BJ (cell line): ENCODE results near the gene GADD45GIP1. TPM values are rescaled to one million over a fixed set of nuclear protein-coding genes. Genes with fewer than 3 reads are reported as not detected.

ENCODE experiments used
- CTCF ChIA-PET: fragments of 350-600 bp; formaldehyde crosslinking; extraction: SDS; loops from one replicate; lab custom pipeline; 2021; ENCODE audit warnings: antibody characterized with exemption, inconsistent platforms; lab: Yijun Ruan, JAX
- POLR2A ChIA-PET: fragments of 300-600 bp; sonication (Branson Sonifier 250); formaldehyde crosslinking; extraction: SDS; loops from one replicate; lab custom pipeline; 2021; ENCODE audit warnings: antibody characterized with exemption; lab: Charles Lee
- DNase-seq: peaks from one replicate; pipeline ENCODE4 v3.0.0-alpha.2; 2011; ENCODE audit warnings: low read depth
- H3K27me3 ChIP-seq: 2 replicates; pipeline ENCODE4 v1.6.0; 2011; ENCODE audit warnings: low read length; ENCODE audit not compliant: control insufficient read depth, insufficient read depth
- H3K36me3 ChIP-seq: 2 replicates; pipeline ENCODE4 v1.5.1; 2011; ENCODE audit warnings: low read length; ENCODE audit not compliant: control insufficient read depth, insufficient read depth
- H3K4me3 ChIP-seq: 2 replicates; pipeline ENCODE4 v1.5.1; 2011; ENCODE audit warnings: low read depth, mild to moderate bottlenecking, control low read depth, low read length
- CTCF ChIP-seq: IDR thresholded peaks from 2 replicates; pipeline ENCODE4 v1.5.1; 2011; ENCODE audit warnings: low read depth, mild to moderate bottlenecking, control low read depth, inconsistent platforms, low read length, moderate library complexity; ENCODE audit not compliant: insufficient read depth
- polyA plus RNA-seq: library from polyadenylated mRNA; depleted of rRNA; stranded (reverse); fragments of >200 nt; gene quantifications from 2 replicates; pipeline ENCODE4 v1.2.3, GENCODE V29; 2011

The GADD45GIP1 gene
- polyA plus RNA-seq, 1 experiment = 45.5 TPM

GRCh38 chr19:12970070-12970820, 13.2 kb upstream of the GADD45GIP1 start:
- no peak for DNase-seq
- CTCF ChIA-PET = interaction anchor here (1.0 kb wide), 2 partner anchors 7 to 293 kb away, joined by 3 read pairs; no protein-coding TSS in a partner anchor
- Histone ChIP-seq H3K36me3 (no peaks in the 10 kb centered on the region), H3K4me3 (no peak overlapping the region), H3K27me3 (no peaks in the 10 kb centered on the region)
- no peak for TF ChIP-seq CTCF
- POLR2A ChIA-PET = no interaction called here

GRCh38 chr19:12969292-12969988, 12.4 kb upstream of the GADD45GIP1 start, which contains the start of gene DAND5:
TSS of gene DAND5 (plus strand) at chr19:12969576. CDS start at chr19:12969661, 85 bp downstream.
- no peak within 1 kb of the TSS for H3K4me3 ChIP-seq
- no peaks in the 10 kb centered on the region for H3K36me3 ChIP-seq
- POLR2A ChIA-PET = interaction anchor here (0.7 kb wide), 1 partner anchor 870 kb away, joined by 13 read pairs; no protein-coding TSS in a partner anchor
- H3K27me3 ChIP-seq = no peaks in the 10 kb centered on the region
- CTCF ChIA-PET = interaction anchor here (1.0 to 1.4 kb wide), 3 partner anchors 8 to 293 kb away, joined by 3 to 4 read pairs (median 3); no protein-coding TSS in a partner anchor
- DNase-seq = no peak
- no peak for TF ChIP-seq CTCF

GRCh38 chr19:12967907-12968306, 10.9 kb upstream of the GADD45GIP1 start:
- POLR2A ChIA-PET = no interaction called here
- no peak for TF ChIP-seq CTCF
- CTCF ChIA-PET = interaction anchor here (0.6 to 6.0 kb wide), 3 partner anchors 9 to 799 kb away, joined by 3 to 113 read pairs (median 5); partner anchors contain the start of gene LYL1
- no peak for DNase-seq
- Histone ChIP-seq H3K27me3 (no peaks in the 10 kb centered on the region), H3K36me3 (no peaks in the 10 kb centered on the region), H3K4me3 (no peak overlapping the region)

- TF ChIP-seq CTCF = no peak
- H3K36me3 ChIP-seq = no peaks in the 10 kb centered on the region
- ChIA-PET CTCF (interaction anchor here (0.7 to 6.0 kb wide), 78 partner anchors 11 to 770 kb away, joined by 3 to 113 read pairs (median 4); partner anchors contain the start of genes CALR, DNASE2, FARSA and GADD45GIP1), POLR2A (interaction anchor here (0.5 kb wide), 1 partner anchor 23 kb away, joined by 3 read pairs; no protein-coding TSS in a partner anchor)
- H3K4me3 ChIP-seq = no peak overlapping the region; the same call in 1 of the 2 replicates
- no peak for DNase-seq
- no peaks in the 10 kb centered on the region for H3K27me3 ChIP-seq
These were observed 8.8 kb upstream of the GADD45GIP1 start for GRCh38 chr19:12965812-12966135.
